Type B pancreatic cell (in vitro differentiated cells): Measurements from ENCODE around the gene CAMK1D. TPM values are rescaled to one million over a fixed set of nuclear protein-coding genes. Genes with fewer than 3 reads are reported as not detected.

Experiments
- DNase-seq: peaks from one replicate; pipeline ENCODE4 v3.0.0; 2021; ENCODE audit warnings: mixed read lengths; ENCODE audit not compliant: unreplicated experiment; ENCODE audit errors: extremely low spot score
- H3K27ac Mint-ChIP-seq: 2 replicates; pipeline ENCODE4 v1.8.0; 2021; ENCODE audit warnings: mild to moderate bottlenecking, mixed read lengths
- H3K27me3 Mint-ChIP-seq: 2 replicates; pipeline ENCODE4 v1.8.0; 2021; ENCODE audit warnings: mixed read lengths
- H3K36me3 Mint-ChIP-seq: 2 replicates; pipeline ENCODE4 v1.8.0; 2021; ENCODE audit warnings: mixed read lengths
- H3K4me1 Mint-ChIP-seq: one replicate; pipeline ENCODE4 v1.8.0; 2021; ENCODE audit warnings: mixed read lengths; ENCODE audit not compliant: unreplicated experiment
- H3K4me3 Mint-ChIP-seq: 2 replicates; pipeline ENCODE4 v1.8.0; 2021; ENCODE audit warnings: mild to moderate bottlenecking, mixed read lengths
- H3K9me3 Mint-ChIP-seq: 2 replicates; pipeline ENCODE4 v1.8.0; 2021; ENCODE audit warnings: mixed read lengths
- total RNA-seq: library from RNA; stranded (reverse); gene quantifications from 2 replicates; pipeline ENCODE4 v1.2.1, GENCODE V29; 2021; ENCODE audit warnings: low replicate concordance
- TF ChIP-seq, protein P1 (sequence below): fragments of 200-600 bp; sonication (generic); conservative IDR thresholded peaks from 2 replicates; pipeline ENCODE4 v1.5.0; 2021; ENCODE audit warnings: antibody characterized with exemption, mild to moderate bottlenecking

Gene CAMK1D
- total RNA-seq, 1 donor from 2014 or later, result 12.2 TPM

DNA sequence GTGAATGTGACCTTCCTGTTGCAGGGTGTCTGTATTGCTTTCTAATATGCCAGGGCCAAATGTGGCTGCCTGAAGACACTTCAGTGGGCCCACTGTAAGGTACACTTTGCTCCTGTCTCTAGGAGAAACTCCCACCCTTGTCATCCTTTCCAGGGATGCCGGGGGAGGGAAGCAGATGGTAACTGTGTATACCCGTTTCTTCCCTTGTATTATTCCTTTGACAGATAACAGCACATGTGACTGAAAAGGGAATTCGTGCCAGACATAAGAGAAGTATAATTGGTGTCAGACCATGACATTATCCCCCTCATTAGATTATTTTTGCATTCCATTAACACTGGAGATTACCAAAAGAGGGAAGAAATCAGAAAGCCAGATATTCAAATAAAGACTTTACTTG is 317.7 kb downstream of the CAMK1D start:
- Mint-ChIP-seq H3K9me3 (peaks cover 4% of the 10 kb centered on the region), H3K27me3 (no peaks in the 10 kb centered on the region), H3K4me1 (peaks cover under 1% of the 10 kb centered on the region), H3K27ac (no peak overlapping the region), H3K4me3 (no peak overlapping the region), H3K36me3 (peaks cover 19% of the 10 kb centered on the region)
- DNase-seq, result no peak
- TF ChIP-seq, protein P1, sequence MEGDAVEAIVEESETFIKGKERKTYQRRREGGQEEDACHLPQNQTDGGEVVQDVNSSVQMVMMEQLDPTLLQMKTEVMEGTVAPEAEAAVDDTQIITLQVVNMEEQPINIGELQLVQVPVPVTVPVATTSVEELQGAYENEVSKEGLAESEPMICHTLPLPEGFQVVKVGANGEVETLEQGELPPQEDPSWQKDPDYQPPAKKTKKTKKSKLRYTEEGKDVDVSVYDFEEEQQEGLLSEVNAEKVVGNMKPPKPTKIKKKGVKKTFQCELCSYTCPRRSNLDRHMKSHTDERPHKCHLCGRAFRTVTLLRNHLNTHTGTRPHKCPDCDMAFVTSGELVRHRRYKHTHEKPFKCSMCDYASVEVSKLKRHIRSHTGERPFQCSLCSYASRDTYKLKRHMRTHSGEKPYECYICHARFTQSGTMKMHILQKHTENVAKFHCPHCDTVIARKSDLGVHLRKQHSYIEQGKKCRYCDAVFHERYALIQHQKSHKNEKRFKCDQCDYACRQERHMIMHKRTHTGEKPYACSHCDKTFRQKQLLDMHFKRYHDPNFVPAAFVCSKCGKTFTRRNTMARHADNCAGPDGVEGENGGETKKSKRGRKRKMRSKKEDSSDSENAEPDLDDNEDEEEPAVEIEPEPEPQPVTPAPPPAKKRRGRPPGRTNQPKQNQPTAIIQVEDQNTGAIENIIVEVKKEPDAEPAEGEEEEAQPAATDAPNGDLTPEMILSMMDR, result no peak

DNA sequence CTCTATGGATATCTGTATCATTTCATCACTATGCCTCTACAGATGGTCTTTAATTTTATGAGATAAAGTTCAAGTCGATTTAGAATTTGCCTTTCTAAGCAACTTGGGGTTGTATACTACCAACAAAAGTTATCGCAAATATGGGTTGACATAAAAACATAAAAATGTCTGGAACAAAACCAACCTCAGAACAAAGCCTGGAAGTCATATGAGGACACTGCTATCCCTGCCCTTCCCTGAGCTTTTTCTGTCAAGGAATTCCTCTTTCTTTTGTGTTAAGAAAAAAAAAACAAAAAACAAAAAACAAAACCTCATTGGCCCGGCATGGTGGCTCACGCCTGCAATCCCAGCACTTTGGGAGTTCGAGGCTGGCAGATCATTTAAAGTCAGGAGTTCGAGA is 319.3 kb downstream of the CAMK1D start:
- Mint-ChIP-seq H3K27ac (no peak overlapping the region), H3K36me3 (peaks cover 19% of the 10 kb centered on the region), H3K4me1 (no peaks in the 10 kb centered on the region), H3K9me3 (peaks cover 4% of the 10 kb centered on the region), H3K27me3 (no peaks in the 10 kb centered on the region), H3K4me3 (no peak overlapping the region)
- TF ChIP-seq, protein P1, result no peak
- no peak for DNase-seq

DNA sequence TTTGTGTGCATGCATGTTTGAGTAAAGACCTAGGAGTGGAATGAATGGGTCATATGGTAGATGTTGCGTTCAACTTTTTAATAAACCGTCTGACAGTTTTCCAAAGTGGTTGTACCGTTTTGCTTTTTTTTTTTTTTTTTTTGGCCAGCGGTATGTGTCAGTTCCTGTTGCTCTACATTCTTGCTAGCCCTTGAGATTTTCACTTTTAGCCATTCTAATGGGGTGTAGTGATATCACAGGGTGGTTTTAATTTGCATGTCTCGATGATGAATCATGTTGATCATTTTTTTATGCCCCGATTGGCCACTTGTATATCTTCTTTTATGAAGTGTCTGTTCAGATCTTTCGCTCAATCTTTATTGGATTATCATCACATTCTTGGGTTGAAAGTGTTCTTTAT is 320.7 kb downstream of the CAMK1D start:
- Mint-ChIP-seq H3K4me3 (no peak overlapping the region), H3K36me3 (peaks cover 19% of the 10 kb centered on the region), H3K27ac (no peak overlapping the region), H3K9me3 (peaks cover 4% of the 10 kb centered on the region), H3K27me3 (no peaks in the 10 kb centered on the region), H3K4me1 (no peaks in the 10 kb centered on the region)
- TF ChIP-seq, protein P1, result no peak
- DNase-seq, result no peak

DNA sequence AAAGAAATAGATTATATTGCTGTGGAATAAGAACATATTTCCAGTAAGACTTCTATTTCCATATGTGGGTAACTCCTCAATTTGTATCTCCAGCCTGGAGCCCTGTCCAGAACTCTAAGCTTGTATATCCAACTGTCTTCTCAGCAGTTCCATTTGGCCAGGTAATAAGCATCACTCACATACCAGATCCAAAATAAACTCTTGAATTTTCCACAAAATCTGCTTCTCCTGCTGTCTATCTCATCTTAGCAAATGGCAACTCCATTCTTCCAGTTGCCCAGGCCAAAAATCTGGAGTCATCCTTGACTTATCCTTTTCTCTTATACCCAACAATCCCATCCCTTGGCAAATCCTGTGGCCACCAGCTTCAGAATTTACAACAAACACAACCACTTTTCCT is 325.8 kb downstream of the CAMK1D start:
- Mint-ChIP-seq H3K9me3 (peaks cover under 1% of the 10 kb centered on the region), H3K36me3 (peaks cover 5% of the 10 kb centered on the region)
- no peak for DNase-seq

DNA sequence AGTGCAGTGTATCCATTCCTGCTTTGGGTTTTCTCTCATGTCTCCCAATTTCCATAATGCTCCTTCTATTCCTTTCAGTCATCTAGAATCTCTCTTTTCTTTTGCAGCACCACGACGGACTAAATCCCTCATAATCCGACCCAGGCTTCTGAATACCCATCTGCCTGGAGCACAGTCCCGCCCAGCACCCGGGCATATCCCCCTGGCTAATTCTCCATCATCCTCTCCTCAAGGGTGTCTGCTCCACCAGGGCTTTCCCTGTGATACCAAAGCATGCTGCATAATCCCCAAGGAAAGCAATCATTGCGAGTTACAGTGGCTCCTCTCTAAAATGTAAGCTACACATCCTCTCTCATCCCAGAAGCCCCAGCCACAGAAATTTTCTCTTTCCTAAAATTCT is 330.3 kb downstream of the CAMK1D start:
- H3K36me3 Mint-ChIP-seq, result no peaks in the 10 kb centered on the region
- TF ChIP-seq, protein P1, result no peak
- no peaks in the 10 kb centered on the region for H3K9me3 Mint-ChIP-seq
- H3K27ac Mint-ChIP-seq, result no peak overlapping the region
- no peak overlapping the region for H3K4me3 Mint-ChIP-seq
- no peaks in the 10 kb centered on the region for H3K4me1 Mint-ChIP-seq
- no peaks in the 10 kb centered on the region for H3K27me3 Mint-ChIP-seq
- no peak for DNase-seq

More for the DNA sequence above, 325.8 kb downstream of the CAMK1D start:
- no peaks in the 10 kb centered on the region for H3K27me3 Mint-ChIP-seq
- no peak overlapping the region for H3K27ac Mint-ChIP-seq
- H3K4me1 Mint-ChIP-seq, result no peaks in the 10 kb centered on the region
- TF ChIP-seq, protein P1, result no peak
- no peak overlapping the region for H3K4me3 Mint-ChIP-seq

DNA sequence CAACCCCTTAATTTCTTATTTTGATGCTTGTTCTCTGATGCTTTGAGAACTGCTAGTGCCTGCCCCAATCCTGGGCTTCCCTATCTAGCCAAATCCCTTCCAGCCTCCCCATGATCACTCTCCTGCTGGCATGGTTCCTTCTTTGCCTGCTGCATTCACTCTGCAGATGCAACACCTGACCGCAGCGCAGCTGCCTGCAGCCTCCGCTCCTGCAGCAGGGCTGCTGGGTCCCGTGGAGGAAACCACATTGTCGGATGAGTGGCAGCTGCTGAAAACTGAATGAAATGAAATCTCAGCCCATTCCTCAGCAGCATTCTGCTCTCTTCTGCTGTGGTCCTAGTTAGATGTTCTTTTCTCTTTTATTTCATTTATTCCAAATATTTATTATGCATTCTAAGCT is 331.9 kb downstream of the CAMK1D start:
- H3K36me3 Mint-ChIP-seq, result no peaks in the 10 kb centered on the region
- H3K9me3 Mint-ChIP-seq, result no peaks in the 10 kb centered on the region
- no peak overlapping the region for H3K27ac Mint-ChIP-seq
- H3K27me3 Mint-ChIP-seq, result no peaks in the 10 kb centered on the region
- no peaks in the 10 kb centered on the region for H3K4me1 Mint-ChIP-seq
- H3K4me3 Mint-ChIP-seq, result no peak overlapping the region
- TF ChIP-seq, protein P1, result no peak
- no peak for DNase-seq
